ENCODE measurements around the gene FAM3A.
"Not testable (repeated sequence)": the region's sequence is repeated elsewhere in the genome, so short reads cannot be mapped to it uniquely, and the experiment has no call there.

Gene FAM3A

GRCh38 chrX:154515966-154516655 is at the start of gene FAM3A:
Gene FAM3A, minus strand, starts transcription at chrX:154516232. Its CDS starts 460 bp downstream, at chrX:154515772.
- ChIA-PET CTCF (interaction anchor here (0.5 kb wide), 1 partner anchor 143 kb away, joined by 3 read pairs; no protein-coding TSS in a partner anchor), POLR2A (ENCODE audit: low non-redundant PET) (interaction anchor here (0.7 kb wide), 2 partner anchors 26 to 31 kb away, joined by 3 read pairs; partner anchors contain the start of gene SLC10A3)
- peak within 1 kb of the TSS; percentile 79 for H3K27ac ChIP-seq
- no peak for TF ChIP-seq CTCF (conservative IDR thresholded peaks at IDR 0.05; ENCODE audit: low read depth)
- DNase-seq (ENCODE audit: low spot score): peak; percentile 76

- CTCF ChIA-PET; DNase-seq (ENCODE audit: low spot score); H3K27ac ChIP-seq; POLR2A ChIA-PET (ENCODE audit: low non-redundant PET): not testable (repeated sequence)
Observed at GRCh38 chrX:154562295-154562694, 46.3 kb upstream of the FAM3A start.

- H3K27ac ChIP-seq; DNase-seq (ENCODE audit: low spot score); POLR2A ChIA-PET (ENCODE audit: low non-redundant PET); CTCF ChIA-PET: not testable (repeated sequence)
Observed at GRCh38 chrX:154560326-154560725, 44.3 kb upstream of the FAM3A start.

DNA sequence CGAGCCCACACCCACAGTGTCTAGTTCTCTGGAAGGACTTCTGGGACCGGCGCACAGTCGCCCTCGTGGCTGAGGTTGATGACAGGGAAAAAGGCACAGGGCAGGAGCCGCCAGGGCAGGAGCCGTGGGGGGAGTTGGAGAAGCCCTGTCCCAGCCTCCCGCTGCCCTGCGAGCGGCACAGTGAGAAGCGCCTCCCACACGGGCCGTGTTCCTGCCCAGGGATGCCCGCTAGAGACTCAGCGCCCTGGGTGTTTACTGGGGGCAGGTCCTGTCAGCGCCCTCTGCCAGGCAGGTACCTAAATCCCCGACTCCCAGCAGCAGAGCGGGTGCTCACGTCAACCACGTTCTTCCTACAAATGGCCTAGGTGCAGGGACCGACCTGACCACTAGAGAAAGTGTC is 42.9 kb upstream of the FAM3A start:
- H3K27ac ChIP-seq; CTCF ChIA-PET; POLR2A ChIA-PET (ENCODE audit: low non-redundant PET); DNase-seq (ENCODE audit: low spot score): not testable (repeated sequence)

GRCh38 chrX:154558060-154558690 is 42.1 kb upstream of the FAM3A start:
- H3K27ac ChIP-seq; DNase-seq (ENCODE audit: low spot score); POLR2A ChIA-PET (ENCODE audit: low non-redundant PET); CTCF ChIA-PET: not testable (repeated sequence)

GRCh38 chrX:154552112-154552806 is 36.2 kb upstream of the FAM3A start:
- CTCF ChIA-PET: not testable (repeated sequence)

GRCh38 chrX:154549766-154550165 is 33.7 kb upstream of the FAM3A start:
- no peak for TF ChIP-seq CTCF (conservative IDR thresholded peaks at IDR 0.05; ENCODE audit: low read depth)
- H3K27ac ChIP-seq: no peak overlapping the region
- ChIA-PET CTCF (no interaction called here), POLR2A (ENCODE audit: low non-redundant PET) (no interaction called here)
- no peak for DNase-seq (ENCODE audit: low spot score)

More at GRCh38 chrX:154552112-154552806, 36.2 kb upstream of the FAM3A start:
- POLR2A ChIA-PET (ENCODE audit: low non-redundant PET); H3K27ac ChIP-seq; DNase-seq (ENCODE audit: low spot score): not testable (repeated sequence)

DNA sequence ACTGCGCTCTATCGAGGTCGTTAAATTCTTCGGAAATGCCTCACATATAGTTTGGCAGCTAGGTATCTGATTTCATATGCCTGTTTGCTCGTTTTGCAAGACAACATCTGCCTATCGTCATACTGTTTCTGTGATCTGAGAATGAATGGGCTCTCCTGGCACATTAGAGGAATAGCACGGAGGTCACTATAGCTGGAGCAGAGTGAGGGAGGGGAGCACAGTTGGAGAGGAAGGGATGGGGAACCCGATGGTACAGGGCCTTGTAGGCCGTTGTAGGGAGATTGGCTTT is 31.9 kb upstream of the FAM3A start:
- POLR2A ChIA-PET (ENCODE audit: low non-redundant PET): interaction anchor here (1.0 kb wide), 1 partner anchor 21 kb away, joined by 3 read pairs; no protein-coding TSS in a partner anchor
- peak overlapping the region; percentile 96 for H3K27ac ChIP-seq
- no peak for DNase-seq (ENCODE audit: low spot score)
- CTCF ChIA-PET: interaction anchor here (0.6 to 0.7 kb wide), 2 partner anchors 36 to 48 kb away, joined by 3 to 6 read pairs; no protein-coding TSS in a partner anchor
- TF ChIP-seq CTCF (conservative IDR thresholded peaks at IDR 0.05; ENCODE audit: low read depth): no peak
